ENCODE results near the gene ZNF296. TPM values are rescaled to one million over a fixed set of nuclear protein-coding genes. Genes with fewer than 3 reads are reported as not detected.

Gene ZNF296
- total RNA-seq, 1 experiment from 2014 or later = 13.8 TPM

GRCh38 chr19:45115809-45116615 lies 39.7 kb upstream of the ZNF296 start (continued):
- TF ChIP-seq ETV6 (CRISPR knock-in tag; IDR thresholded peaks at IDR 0.05) = no peak
- no peak for TF ChIP-seq ATF1 (CRISPR knock-in tag; IDR thresholded peaks at IDR 0.05)

- H3K4me3 Mint-ChIP-seq = no peak overlapping the region
- no peaks in the 10 kb centered on the region for H3K36me3 Mint-ChIP-seq
- peak overlapping the region; percentile 36; the same call in 1 of the 2 replicates for H3K27ac Mint-ChIP-seq
These were observed 37.8 kb upstream of the ZNF296 start for GRCh38 chr19:45114116-45114515.

DNA sequence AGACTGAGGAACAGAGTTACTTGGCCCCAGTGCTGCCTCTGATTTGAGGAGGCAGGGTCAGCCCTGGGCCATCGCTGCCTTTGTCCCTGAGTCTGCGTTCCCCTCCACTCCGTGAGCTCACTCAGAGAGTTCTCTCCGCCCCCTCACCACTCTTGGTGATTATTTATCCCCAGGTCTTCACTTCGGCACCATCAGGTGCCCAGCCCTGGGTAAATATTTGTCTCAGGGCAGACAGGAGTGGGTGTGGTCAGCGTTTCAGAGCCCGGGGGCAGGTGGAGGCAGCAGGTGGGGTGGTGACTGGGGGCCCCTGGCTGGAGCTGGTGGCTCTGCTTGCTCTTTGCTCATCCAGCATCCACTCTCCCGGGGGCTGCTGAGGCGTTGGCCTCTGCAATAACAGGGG lies 37.4 kb upstream of the ZNF296 start:
- DNase-seq (ENCODE audit: low spot score) = no peak
- Mint-ChIP-seq H3K27me3 (ENCODE audit: low read depth) (no peaks in the 10 kb centered on the region), H3K4me1 (peaks cover 10% of the 10 kb centered on the region; the same call in 1 of the 2 replicates), H3K9me3 (no peaks in the 10 kb centered on the region), H3K27ac (peak overlapping the region; percentile 36; the same call in 1 of the 2 replicates), H3K4me3 (no peak overlapping the region), H3K36me3 (no peaks in the 10 kb centered on the region)
- POLR2A ChIA-PET = no interaction called here
- ATAC-seq = no peak
- TF ChIP-seq, protein P1, sequence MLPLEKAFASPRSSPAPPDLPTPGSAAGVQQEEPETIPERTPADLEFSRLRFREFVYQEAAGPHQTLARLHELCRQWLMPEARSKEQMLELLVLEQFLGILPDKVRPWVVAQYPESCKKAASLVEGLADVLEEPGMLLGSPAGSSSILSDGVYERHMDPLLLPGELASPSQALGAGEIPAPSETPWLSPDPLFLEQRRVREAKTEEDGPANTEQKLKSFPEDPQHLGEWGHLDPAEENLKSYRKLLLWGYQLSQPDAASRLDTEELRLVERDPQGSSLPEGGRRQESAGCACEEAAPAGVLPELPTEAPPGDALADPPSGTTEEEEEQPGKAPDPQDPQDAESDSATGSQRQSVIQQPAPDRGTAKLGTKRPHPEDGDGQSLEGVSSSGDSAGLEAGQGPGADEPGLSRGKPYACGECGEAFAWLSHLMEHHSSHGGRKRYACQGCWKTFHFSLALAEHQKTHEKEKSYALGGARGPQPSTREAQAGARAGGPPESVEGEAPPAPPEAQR (CRISPR knock-in tag; IDR thresholded peaks at IDR 0.05) = no peak
- TF ChIP-seq, protein P2, sequence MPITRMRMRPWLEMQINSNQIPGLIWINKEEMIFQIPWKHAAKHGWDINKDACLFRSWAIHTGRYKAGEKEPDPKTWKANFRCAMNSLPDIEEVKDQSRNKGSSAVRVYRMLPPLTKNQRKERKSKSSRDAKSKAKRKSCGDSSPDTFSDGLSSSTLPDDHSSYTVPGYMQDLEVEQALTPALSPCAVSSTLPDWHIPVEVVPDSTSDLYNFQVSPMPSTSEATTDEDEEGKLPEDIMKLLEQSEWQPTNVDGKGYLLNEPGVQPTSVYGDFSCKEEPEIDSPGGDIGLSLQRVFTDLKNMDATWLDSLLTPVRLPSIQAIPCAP (CRISPR knock-in tag; IDR thresholded peaks at IDR 0.05) = no peak
- TF ChIP-seq JUN (CRISPR knock-in tag; IDR thresholded peaks at IDR 0.05) (no peak), ZNF219 (CRISPR knock-in tag; IDR thresholded peaks at IDR 0.05; ENCODE audit: borderline replicate concordance) (no peak)
- CTCF ChIA-PET = interaction anchor here (1.0 to 2.6 kb wide), 10 partner anchors 12 to 74 kb away, joined by 3 to 17 read pairs (median 4); no protein-coding TSS in a partner anchor

More at GRCh38 chr19:45114116-45114515, 37.8 kb upstream of the ZNF296 start:
- H3K9me3 Mint-ChIP-seq = no peaks in the 10 kb centered on the region
- DNase-seq (ENCODE audit: low spot score) (no peak), ATAC-seq (no peak)
- ChIA-PET CTCF (interaction anchor here (1.0 to 2.6 kb wide), 3 partner anchors 11 to 54 kb away, joined by 3 to 17 read pairs (median 4); no protein-coding TSS in a partner anchor), POLR2A (no interaction called here)
- peaks cover 10% of the 10 kb centered on the region; the same call in 1 of the 2 replicates for H3K4me1 Mint-ChIP-seq
- TF ChIP-seq ZNF232 (CRISPR knock-in tag; IDR thresholded peaks at IDR 0.05) (no peak), ATF2 (CRISPR knock-in tag; IDR thresholded peaks at IDR 0.05; ENCODE audit: borderline replicate concordance, low read depth) (no peak), ZNF121 (CRISPR knock-in tag; IDR thresholded peaks at IDR 0.05) (no peak), JAZF1 (CRISPR knock-in tag; IDR thresholded peaks at IDR 0.05) (no peak), RELA (CRISPR knock-in tag; IDR thresholded peaks at IDR 0.05; ENCODE audit: borderline replicate concordance) (no peak), IRF2 (CRISPR knock-in tag; IDR thresholded peaks at IDR 0.05; ENCODE audit: borderline replicate concordance, low read depth) (no peak), NFATC4 (CRISPR knock-in tag; IDR thresholded peaks at IDR 0.05) (no peak), CTCF (IDR thresholded peaks at IDR 0.05) (no peak)
- TF ChIP-seq, protein P3, sequence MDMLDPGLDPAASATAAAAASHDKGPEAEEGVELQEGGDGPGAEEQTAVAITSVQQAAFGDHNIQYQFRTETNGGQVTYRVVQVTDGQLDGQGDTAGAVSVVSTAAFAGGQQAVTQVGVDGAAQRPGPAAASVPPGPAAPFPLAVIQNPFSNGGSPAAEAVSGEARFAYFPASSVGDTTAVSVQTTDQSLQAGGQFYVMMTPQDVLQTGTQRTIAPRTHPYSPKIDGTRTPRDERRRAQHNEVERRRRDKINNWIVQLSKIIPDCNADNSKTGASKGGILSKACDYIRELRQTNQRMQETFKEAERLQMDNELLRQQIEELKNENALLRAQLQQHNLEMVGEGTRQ (CRISPR knock-in tag; IDR thresholded peaks at IDR 0.05) = no peak
- TF ChIP-seq, protein P4, sequence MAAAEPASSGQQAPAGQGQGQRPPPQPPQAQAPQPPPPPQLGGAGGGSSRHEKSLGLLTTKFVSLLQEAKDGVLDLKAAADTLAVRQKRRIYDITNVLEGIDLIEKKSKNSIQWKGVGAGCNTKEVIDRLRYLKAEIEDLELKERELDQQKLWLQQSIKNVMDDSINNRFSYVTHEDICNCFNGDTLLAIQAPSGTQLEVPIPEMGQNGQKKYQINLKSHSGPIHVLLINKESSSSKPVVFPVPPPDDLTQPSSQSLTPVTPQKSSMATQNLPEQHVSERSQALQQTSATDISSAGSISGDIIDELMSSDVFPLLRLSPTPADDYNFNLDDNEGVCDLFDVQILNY (CRISPR knock-in tag; IDR thresholded peaks at IDR 0.05) = no peak
- no peaks in the 10 kb centered on the region for H3K27me3 Mint-ChIP-seq (ENCODE audit: low read depth)
